AG09319 (cell line): Measurements from ENCODE around the gene UBE2J2.

Experiments
- DNase-seq: peaks from one replicate; pipeline ENCODE4 v3.0.0-alpha.2; 2010; ENCODE audit warnings: low read depth; ENCODE audit errors: extremely low read depth
- CTCF ChIP-seq: IDR thresholded peaks from 2 replicates; pipeline ENCODE4 v1.5.1; 2011; ENCODE audit warnings: low read depth, mild to moderate bottlenecking, inconsistent platforms, low read length, moderate library complexity

The UBE2J2 gene

GRCh38 chr1:1282998-1283397 lies 9.3 kb upstream of the UBE2J2 start:
- TF ChIP-seq CTCF = no peak
- DNase-seq = no peak

GRCh38 chr1:1281533-1282321 lies 8.1 kb upstream of the UBE2J2 start:
- no peak for DNase-seq
- no peak for TF ChIP-seq CTCF

GRCh38 chr1:1280782-1281481 lies 7.3 kb upstream of the UBE2J2 start:
- no peak for TF ChIP-seq CTCF
- no peak for DNase-seq

- TF ChIP-seq CTCF = no peak
- DNase-seq = no peak
These were observed 5.4 kb upstream of the UBE2J2 start for GRCh38 chr1:1279028-1279427.

GRCh38 chr1:1278620-1279019 lies 5.0 kb upstream of the UBE2J2 start:
- no peak for DNase-seq
- no peak for TF ChIP-seq CTCF

- DNase-seq = no peak
- no peak for TF ChIP-seq CTCF
These were observed 2.2 kb upstream of the UBE2J2 start for GRCh38 chr1:1275836-1276235.

- DNase-seq = no peak
These were observed 1.3 kb upstream of the UBE2J2 start for GRCh38 chr1:1274931-1275431.

More at GRCh38 chr1:1274931-1275431, 1.3 kb upstream of the UBE2J2 start:
- TF ChIP-seq CTCF = no peak
